ENCODE data around the gene SIVA1. TPM values are rescaled to one million over a fixed set of nuclear protein-coding genes. Genes with fewer than 3 reads are reported as not detected.

SIVA1 gene
- total and polyA plus RNA-seq, 7 donors: 55.8 to 233 (median 105) TPM

- H3K9me3 ChIP-seq: no peaks in the 10 kb centered on the region
- H3K27ac ChIP-seq: no peak overlapping the region
- DNase-seq: no peak
- intact Hi-C loops (cut with DNase I): no loop called here
- no peaks in the 10 kb centered on the region for H3K27me3 ChIP-seq (ENCODE audit: insufficient read depth in 3 of 3, low read length in 2 of 3)
- H3K4me1 ChIP-seq: peaks cover 7% of the 10 kb centered on the region
- peaks cover 0 to 30% of the 10 kb centered on the region in 2 donors for H3K36me3 ChIP-seq (ENCODE audit: insufficient read depth in 1 of 2, low read depth in 1 of 2)
- 87 to 88% (median 88%) methylated on average over 12 to 13 of the region's 13 CpGs for WGBS, 3 donors
- no peak overlapping the region for H3K4me3 ChIP-seq
- no peak for TF ChIP-seq CTCF (IDR thresholded peaks at IDR 0.05)
- ATAC-seq: no peak
Measured at GRCh38 chr14:104785708-104786080, 32.7 kb downstream of the SIVA1 start.

GRCh38 chr14:104786091-104786586, 33.2 kb downstream of the SIVA1 start:
- Histone ChIP-seq H3K4me1 (peaks cover 7% of the 10 kb centered on the region), H3K9me3 (no peaks in the 10 kb centered on the region), H3K4me3 (no peak overlapping the region), H3K27ac (no peak overlapping the region), H3K27me3 (ENCODE audit: insufficient read depth in 3 of 3, low read length in 2 of 3) (no peaks in the 10 kb centered on the region), H3K36me3 (ENCODE audit: insufficient read depth in 1 of 2, low read depth in 1 of 2) (peaks cover 0 to 30% of the 10 kb centered on the region in 2 donors)
- intact Hi-C loops (cut with DNase I): no loop called here
- no peak for TF ChIP-seq CTCF (IDR thresholded peaks at IDR 0.05)
- ATAC-seq (peak in 2 of 4 donors; percentile 11 to 14), DNase-seq (no peak)
- 45 to 67% (median 55%) methylated on average over 11 to 12 of the region's 14 CpGs for WGBS, 3 donors

GRCh38 chr14:104786726-104787675, 34.1 kb downstream of the SIVA1 start:
- DNase-seq: no peak
- peaks cover 0 to 37% of the 10 kb centered on the region in 2 donors for H3K36me3 ChIP-seq (ENCODE audit: insufficient read depth in 1 of 2, low read depth in 1 of 2)
- H3K4me3 ChIP-seq: no peak overlapping the region
- peak in 2 of 4 donors; percentile 29 to 36 for ATAC-seq
- intact Hi-C loops (cut with DNase I): no loop called here
- WGBS, 3 donors: 66 to 81% (median 68%) methylated on average over 29 to 30 of the region's 30 CpGs
- H3K27ac ChIP-seq: no peak overlapping the region
- peaks cover 7% of the 10 kb centered on the region for H3K4me1 ChIP-seq
- no peak for TF ChIP-seq CTCF (IDR thresholded peaks at IDR 0.05)
- no peaks in the 10 kb centered on the region for H3K9me3 ChIP-seq
- H3K27me3 ChIP-seq (ENCODE audit: insufficient read depth in 3 of 3, low read length in 2 of 3): no peaks in the 10 kb centered on the region

- Histone ChIP-seq H3K4me1 (peaks cover 13% of the 10 kb centered on the region), H3K27me3 (ENCODE audit: insufficient read depth in 3 of 3, low read length in 2 of 3) (no peaks in the 10 kb centered on the region), H3K27ac (no peak overlapping the region), H3K4me3 (no peak overlapping the region), H3K36me3 (ENCODE audit: insufficient read depth in 1 of 2, low read depth in 1 of 2) (peaks cover 0 to 37% of the 10 kb centered on the region in 2 donors), H3K9me3 (no peaks in the 10 kb centered on the region)
- ATAC-seq: no peak
- 84 to 96% (median 85%) methylated on average over 7 of the region's 7 CpGs for WGBS, 3 donors
- intact Hi-C loops (cut with DNase I): no loop called here
- no peak for TF ChIP-seq CTCF (IDR thresholded peaks at IDR 0.05)
- no peak for DNase-seq
Measured at GRCh38 chr14:104787736-104788135, 34.8 kb downstream of the SIVA1 start.
